Tibial nerve (tissue), 4 donors: Measurements from ENCODE around the gene ULK3. TPM values are rescaled to one million over a fixed set of nuclear protein-coding genes. Genes with fewer than 3 reads are reported as not detected.

Source experiments
- DNase-seq, 2 donors: peaks; one replicate each; pipeline ENCODE4 v3.0.0-alpha.2; 2019; ENCODE audit warnings: low spot score in 2 of 2
- H3K27ac ChIP-seq, 4 donors: fragments of 200-600 bp; sonication (generic) in 3 of 4; one replicate each; pipeline ENCODE4 v1.5.1; 2017 to 2019; ENCODE audit warnings: mild to moderate bottlenecking in 1 of 4
- H3K27me3 ChIP-seq, 2 donors: fragments of 200-600 bp; sonication (generic) in 1 of 2; one replicate each; pipeline versions ENCODE4 v1.5.1 to v1.6.0; 2017 to 2019
- H3K36me3 ChIP-seq, 3 donors: fragments of 200-600 bp; sonication (generic); one replicate each; pipeline ENCODE4 v1.5.1; 2018 to 2019
- H3K4me1 ChIP-seq, 4 donors: fragments of 200-600 bp; sonication (generic) in 3 of 4; one replicate each; pipeline ENCODE4 v1.5.1; 2017 to 2019
- H3K4me3 ChIP-seq, 4 donors: fragments of 200-600 bp; sonication (generic) in 3 of 4; one replicate each; pipeline ENCODE4 v1.5.1; 2017 to 2019; ENCODE audit warnings: mild to moderate bottlenecking in 1 of 4, moderate library complexity in 1 of 4
- H3K9me3 ChIP-seq, 4 donors: fragments of 200-600 bp; sonication (generic) in 3 of 4; one replicate each; pipeline ENCODE4 v1.5.1; 2017 to 2019
- EP300 ChIP-seq, 2 donors: sonication (generic); formaldehyde crosslinking; IDR thresholded peaks; one replicate each; pipeline ENCODE4 v1.6.1; 2017; ENCODE audit warnings: antibody characterized with exemption in 2 of 2, mild to moderate bottlenecking in 1 of 2
- POLR2A ChIP-seq, 2 donors: fragments of 450-650 bp; IDR thresholded peaks; one replicate each; pipeline ENCODE4 v1.6.1; 2017; ENCODE audit warnings: antibody characterized with exemption in 2 of 2, mild to moderate bottlenecking in 2 of 2, moderate library complexity in 2 of 2
- WGBS, 2 donors: methylation state at CpG; one replicate each; pipeline ENCODE4 v1.1.5; 2018; 5-methylcytosine and 5-hydroxymethylcytosine counted together
- small RNA-seq: library from RNA; depleted of rRNA; stranded (forward); fragments of <200 nt; gene quantifications from one replicate; pipeline ENCODE3, GENCODE V24; 2016
- total RNA-seq, 4 donors: library from RNA; depleted of rRNA; stranded (reverse); fragments of >200 nt; gene quantifications; one replicate each; pipeline ENCODE4 v1.1.0, GENCODE V29; 2016
- TF ChIP-seq, protein P1 (sequence below), 5 experiments: fragments of 200-600 bp in 3 of 5; fragments of 450-650 bp in 2 of 5; sonication (generic) in 3 of 5; IDR thresholded peaks; one replicate each; pipeline ENCODE4 v1.5.1; 2016 to 2019; ENCODE audit warnings: antibody characterized with exemption in 5 of 5, mild to moderate bottlenecking in 3 of 5, moderate library complexity in 2 of 5

Gene ULK3
- total RNA-seq, 4 donors from 2014 or later: 42.6 to 86.7 (median 48.9) TPM

DNA sequence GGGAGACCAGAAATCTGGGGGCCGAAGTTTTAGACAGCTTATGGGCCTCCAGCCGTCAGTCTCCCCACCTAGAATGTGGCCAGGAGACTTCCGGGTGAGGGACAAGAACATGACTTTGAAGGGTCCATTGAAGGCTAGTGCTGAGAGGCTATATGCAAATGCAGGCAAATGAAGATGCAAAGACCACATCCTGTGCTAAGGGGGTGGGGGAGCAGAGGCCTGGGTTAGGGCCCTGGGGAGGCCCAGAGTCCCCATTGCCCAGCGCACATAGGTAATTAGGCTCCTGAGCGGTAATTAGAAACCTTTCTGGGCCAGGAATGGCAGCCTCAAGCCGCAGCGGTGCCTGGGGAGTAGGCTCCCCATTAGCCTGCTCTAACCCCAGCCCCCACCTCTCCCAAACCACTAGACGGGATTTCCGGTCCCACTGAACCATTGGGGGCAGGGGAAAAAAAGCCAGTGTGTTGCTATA is 54.2 kb downstream of the ULK3 start:
- H3K27ac ChIP-seq: peak overlapping the region in 3 of 4 donors; percentile 82 to 88 (median 88)
- 43 to 48% methylated on average over 9 of the region's 9 CpGs for WGBS, 2 donors
- no peak for DNase-seq
- no peak for TF ChIP-seq EP300 (IDR thresholded peaks at IDR 0.05)
- no peaks in the 10 kb centered on the region for H3K9me3 ChIP-seq
- H3K4me3 ChIP-seq: peak overlapping the region in 2 of 4 donors; percentile 13 to 30
- H3K27me3 ChIP-seq: no peaks in the 10 kb centered on the region
- H3K36me3 ChIP-seq: no peaks in the 10 kb centered on the region
- H3K4me1 ChIP-seq: peaks cover 0 to 100% (median 97%) of the 10 kb centered on the region in 4 donors

GRCh38 chr15:74788042-74788682 is 54.8 kb downstream of the ULK3 start:
- DNase-seq: no peak
- peaks cover 0 to 100% (median 97%) of the 10 kb centered on the region in 4 donors for H3K4me1 ChIP-seq
- H3K27me3 ChIP-seq: no peaks in the 10 kb centered on the region
- no peaks in the 10 kb centered on the region for H3K36me3 ChIP-seq
- 37 to 47% methylated on average over 7 of the region's 7 CpGs for WGBS, 2 donors
- TF ChIP-seq, protein P1, sequence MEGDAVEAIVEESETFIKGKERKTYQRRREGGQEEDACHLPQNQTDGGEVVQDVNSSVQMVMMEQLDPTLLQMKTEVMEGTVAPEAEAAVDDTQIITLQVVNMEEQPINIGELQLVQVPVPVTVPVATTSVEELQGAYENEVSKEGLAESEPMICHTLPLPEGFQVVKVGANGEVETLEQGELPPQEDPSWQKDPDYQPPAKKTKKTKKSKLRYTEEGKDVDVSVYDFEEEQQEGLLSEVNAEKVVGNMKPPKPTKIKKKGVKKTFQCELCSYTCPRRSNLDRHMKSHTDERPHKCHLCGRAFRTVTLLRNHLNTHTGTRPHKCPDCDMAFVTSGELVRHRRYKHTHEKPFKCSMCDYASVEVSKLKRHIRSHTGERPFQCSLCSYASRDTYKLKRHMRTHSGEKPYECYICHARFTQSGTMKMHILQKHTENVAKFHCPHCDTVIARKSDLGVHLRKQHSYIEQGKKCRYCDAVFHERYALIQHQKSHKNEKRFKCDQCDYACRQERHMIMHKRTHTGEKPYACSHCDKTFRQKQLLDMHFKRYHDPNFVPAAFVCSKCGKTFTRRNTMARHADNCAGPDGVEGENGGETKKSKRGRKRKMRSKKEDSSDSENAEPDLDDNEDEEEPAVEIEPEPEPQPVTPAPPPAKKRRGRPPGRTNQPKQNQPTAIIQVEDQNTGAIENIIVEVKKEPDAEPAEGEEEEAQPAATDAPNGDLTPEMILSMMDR (IDR thresholded peaks at IDR 0.05): no peak
- TF ChIP-seq EP300 (IDR thresholded peaks at IDR 0.05): no peak
- TF ChIP-seq POLR2A (IDR thresholded peaks at IDR 0.05): no peak
- H3K4me3 ChIP-seq: peak overlapping the region in 2 of 4 donors; percentile 1 to 13
- peak overlapping the region; percentile 17 to 88 (median 85) for H3K27ac ChIP-seq
- H3K9me3 ChIP-seq: no peaks in the 10 kb centered on the region

GRCh38 chr15:74787251-74788041 is 55.5 kb downstream of the ULK3 start:
- H3K27me3 ChIP-seq: no peaks in the 10 kb centered on the region
- peak overlapping the region in 2 of 4 donors; percentile 1 to 13 for H3K4me3 ChIP-seq
- peak overlapping the region; percentile 17 to 88 (median 85) for H3K27ac ChIP-seq
- peaks cover 0 to 100% (median 94%) of the 10 kb centered on the region in 4 donors for H3K4me1 ChIP-seq
- H3K9me3 ChIP-seq: no peaks in the 10 kb centered on the region
- no peaks in the 10 kb centered on the region for H3K36me3 ChIP-seq
- TF ChIP-seq, protein P1 (IDR thresholded peaks at IDR 0.05): peak; percentile 24 to 48 (median 40)
- TF ChIP-seq EP300 (IDR thresholded peaks at IDR 0.05) (peak in 1 of 2 donors; percentile 59), POLR2A (IDR thresholded peaks at IDR 0.05) (no peak)
- 41 to 43% methylated on average over 13 of the region's 13 CpGs for WGBS, 2 donors
- peak in 1 of 2 donors; percentile 50 for DNase-seq

DNA sequence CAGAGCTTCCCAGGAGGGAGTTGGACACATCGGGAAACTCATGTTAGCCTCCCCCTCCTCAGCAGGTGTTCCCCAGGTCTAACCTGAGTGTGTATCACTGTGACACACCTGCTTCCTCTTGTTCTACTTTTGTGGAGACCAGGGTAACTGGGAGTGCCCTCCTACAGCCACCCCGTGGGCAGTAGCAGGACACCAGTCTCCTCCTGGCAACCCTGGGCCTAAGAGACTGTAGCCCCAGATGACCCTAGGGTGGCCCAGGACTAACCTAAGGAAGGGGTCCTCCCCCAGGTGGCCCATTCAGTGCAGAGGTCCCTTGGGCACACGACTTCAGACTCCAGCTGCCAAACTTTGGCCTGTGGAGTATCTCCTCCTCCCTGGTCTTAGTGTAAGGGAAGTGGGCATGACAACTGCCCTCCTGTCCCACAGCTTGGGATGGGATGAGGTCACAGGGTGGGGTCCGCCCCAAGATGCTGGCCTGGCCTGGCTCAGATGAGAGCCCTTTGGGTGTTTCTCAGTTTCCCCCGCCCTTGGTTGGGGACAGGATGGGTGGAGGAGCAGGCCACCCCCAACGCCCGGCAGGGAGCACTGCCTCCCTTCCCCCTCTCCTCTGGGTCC is 56.3 kb downstream of the ULK3 start:
- H3K27ac ChIP-seq: peak overlapping the region in 3 of 4 donors; percentile 82 to 88 (median 88)
- H3K9me3 ChIP-seq: no peaks in the 10 kb centered on the region
- H3K36me3 ChIP-seq: no peaks in the 10 kb centered on the region
- no peaks in the 10 kb centered on the region for H3K27me3 ChIP-seq
- peaks cover 0 to 93% (median 87%) of the 10 kb centered on the region in 4 donors for H3K4me1 ChIP-seq
- 56 to 65% methylated on average over 6 to 7 of the region's 7 CpGs for WGBS, 2 donors
- TF ChIP-seq EP300 (IDR thresholded peaks at IDR 0.05) (no peak), POLR2A (IDR thresholded peaks at IDR 0.05) (no peak)
- TF ChIP-seq, protein P1 (IDR thresholded peaks at IDR 0.05): no peak
- no peak for DNase-seq
- no peak overlapping the region for H3K4me3 ChIP-seq

Small RNAs within 50 kb of the gene (small RNA-seq; reads per million reads assigned to genes)
- gene CPLX3: not detected
- not detected for gene MIR4513
- gene MIR6882: 0.38 reads per million

Other genes starting within 250 kb of the ULK3 start
- 100 to 1,000 TPM; 130 to 181 (median 138) TPM for gene CLK3, start 227.3 kb downstream of the ULK3 start, total RNA-seq
- 10 to 100 TPM; 14.4 to 18.8 (median 17.2) TPM for gene EDC3, start 147.1 kb downstream of the ULK3 start, total RNA-seq
- gene CYP1A1, start 117.6 kb downstream of the ULK3 start, total RNA-seq: 1 to 10 TPM in 3 of 4 donors, under 1 TPM in 1; 0.44 to 5.1 (median 2.9) TPM
- not detected for gene CYP1A2, start 94.3 kb downstream of the ULK3 start, total RNA-seq
- gene CSK, start 61.1 kb downstream of the ULK3 start, total RNA-seq: 10 to 100 TPM; 14.9 to 56.4 (median 24.5) TPM
- under 1 TPM in 1 of 4 donors, not detected in 3; 0.42 TPM for gene LMAN1L, start 30.3 kb downstream of the ULK3 start, total RNA-seq
- not detected for gene CPLX3, start 16.5 kb downstream of the ULK3 start, total RNA-seq
- 10 to 100 TPM; 47.6 to 72.0 (median 65.7) TPM for gene SCAMP2, start 30.2 kb upstream of the ULK3 start, total RNA-seq
- gene MPI, start 46.9 kb upstream of the ULK3 start, total RNA-seq: 10 to 100 TPM; 42.4 to 79.3 (median 60.8) TPM
- 10 to 100 TPM; 59.4 to 84.6 (median 80.7) TPM for gene FAM219B, start 63.7 kb upstream of the ULK3 start, total RNA-seq
- 10 to 100 TPM; 27.8 to 51.3 (median 32.1) TPM for gene COX5A, start 94.9 kb upstream of the ULK3 start, total RNA-seq
- gene RPP25, start 113.6 kb upstream of the ULK3 start, total RNA-seq: 10 to 100 TPM; 10.1 to 15.9 (median 13.0) TPM
- gene SCAMP5, start 152.4 kb upstream of the ULK3 start, total RNA-seq: 10 to 100 TPM in 2 of 4 donors, 1 to 10 TPM in 2; 1.5 to 14.1 (median 8.8) TPM
- 10 to 100 TPM; 19.8 to 42.5 (median 36.4) TPM for gene PPCDC, start 180.4 kb upstream of the ULK3 start, total RNA-seq